ENCODE measurements around the gene ABHD16B.

The ABHD16B gene

GRCh38 chr20:63896264-63897105, 35.2 kb downstream of the ABHD16B start:
- CTCF ChIA-PET: interaction anchor here (1.1 to 1.3 kb wide), 2 partner anchors 77 to 84 kb away, joined by 3 read pairs; no protein-coding TSS in a partner anchor
- POLR2A ChIA-PET: interaction anchor here (1.0 to 1.6 kb wide), 3 partner anchors 10 to 32 kb away, joined by 3 to 7 read pairs (median 3); partner anchors contain the start of gene TPD52L2
- no peak for DNase-seq (ENCODE audit: extremely low spot score)
- no peak for TF ChIP-seq TARDBP (IDR thresholded peaks at IDR 0.05)
- TF ChIP-seq FOXA1 (IDR thresholded peaks at IDR 0.05): no peak
- no peak for TF ChIP-seq FOXK2 (IDR thresholded peaks at IDR 0.05)
- TF ChIP-seq CTBP1 (IDR thresholded peaks at IDR 0.05; ENCODE audit: borderline replicate concordance): no peak
- no peak for TF ChIP-seq HDGF (IDR thresholded peaks at IDR 0.05; ENCODE audit: borderline replicate concordance)
- TF ChIP-seq NFRKB (IDR thresholded peaks at IDR 0.05): no peak
- TF ChIP-seq BHLHE40 (IDR thresholded peaks at IDR 0.05; ENCODE audit: borderline replicate concordance): no peak
- TF ChIP-seq ARNT (IDR thresholded peaks at IDR 0.05): no peak
- no peak for TF ChIP-seq ZNF384 (IDR thresholded peaks at IDR 0.05)
- no peak for TF ChIP-seq LEF1 (IDR thresholded peaks at IDR 0.05; ENCODE audit: borderline replicate concordance)
- TF ChIP-seq FOXM1 (IDR thresholded peaks at IDR 0.05; ENCODE audit: borderline replicate concordance): no peak
- TF ChIP-seq SUZ12 (IDR thresholded peaks at IDR 0.05): no peak
- TF ChIP-seq L3MBTL2 (conservative IDR thresholded peaks at IDR 0.05): no peak

GRCh38 chr20:63897978-63898561, 36.8 kb downstream of the ABHD16B start:
- no peak for DNase-seq (ENCODE audit: extremely low spot score)
- POLR2A ChIA-PET: no interaction called here
- TF ChIP-seq BHLHE40 (IDR thresholded peaks at IDR 0.05; ENCODE audit: borderline replicate concordance) (no peak), ARNT (IDR thresholded peaks at IDR 0.05) (no peak), FOXM1 (IDR thresholded peaks at IDR 0.05; ENCODE audit: borderline replicate concordance) (no peak), FOXK2 (IDR thresholded peaks at IDR 0.05) (no peak), LEF1 (IDR thresholded peaks at IDR 0.05; ENCODE audit: borderline replicate concordance) (no peak), L3MBTL2 (conservative IDR thresholded peaks at IDR 0.05) (no peak), TARDBP (IDR thresholded peaks at IDR 0.05) (no peak), ELF4 (IDR thresholded peaks at IDR 0.05) (no peak), SUZ12 (IDR thresholded peaks at IDR 0.05) (no peak), ZNF384 (IDR thresholded peaks at IDR 0.05) (no peak), HDGF (IDR thresholded peaks at IDR 0.05; ENCODE audit: borderline replicate concordance) (no peak), SP1 (IDR thresholded peaks at IDR 0.05) (no peak), FOXA1 (IDR thresholded peaks at IDR 0.05) (no peak), CTBP1 (IDR thresholded peaks at IDR 0.05; ENCODE audit: borderline replicate concordance) (no peak), NFRKB (IDR thresholded peaks at IDR 0.05) (no peak), PKNOX1 (IDR thresholded peaks at IDR 0.05) (no peak)
- CTCF ChIA-PET: no interaction called here

GRCh38 chr20:63898882-63899558, 37.7 kb downstream of the ABHD16B start:
- ChIA-PET POLR2A (no interaction called here), CTCF (no interaction called here)
- DNase-seq (ENCODE audit: extremely low spot score): no peak
- TF ChIP-seq TARDBP (IDR thresholded peaks at IDR 0.05) (no peak), PKNOX1 (IDR thresholded peaks at IDR 0.05) (no peak), FOXK2 (IDR thresholded peaks at IDR 0.05) (no peak), SUZ12 (IDR thresholded peaks at IDR 0.05) (no peak), FOXM1 (IDR thresholded peaks at IDR 0.05; ENCODE audit: borderline replicate concordance) (no peak), HDGF (IDR thresholded peaks at IDR 0.05; ENCODE audit: borderline replicate concordance) (no peak), ARNT (IDR thresholded peaks at IDR 0.05) (no peak), ELF4 (IDR thresholded peaks at IDR 0.05) (no peak), LEF1 (IDR thresholded peaks at IDR 0.05; ENCODE audit: borderline replicate concordance) (no peak), ZNF384 (IDR thresholded peaks at IDR 0.05) (no peak)

GRCh38 chr20:63900413-63900812, 39.1 kb downstream of the ABHD16B start:
- no peak for TF ChIP-seq NFRKB (IDR thresholded peaks at IDR 0.05)
- no peak for TF ChIP-seq ZNF384 (IDR thresholded peaks at IDR 0.05)
- TF ChIP-seq L3MBTL2 (conservative IDR thresholded peaks at IDR 0.05): no peak
- no peak for TF ChIP-seq CTBP1 (IDR thresholded peaks at IDR 0.05; ENCODE audit: borderline replicate concordance)
- no peak for TF ChIP-seq FOXK2 (IDR thresholded peaks at IDR 0.05)
- no peak for TF ChIP-seq TARDBP (IDR thresholded peaks at IDR 0.05)
- TF ChIP-seq ARNT (IDR thresholded peaks at IDR 0.05): no peak
- TF ChIP-seq SUZ12 (IDR thresholded peaks at IDR 0.05): no peak
- no peak for TF ChIP-seq BHLHE40 (IDR thresholded peaks at IDR 0.05; ENCODE audit: borderline replicate concordance)
- TF ChIP-seq SP1 (IDR thresholded peaks at IDR 0.05): no peak
- TF ChIP-seq LEF1 (IDR thresholded peaks at IDR 0.05; ENCODE audit: borderline replicate concordance): no peak
- TF ChIP-seq HDGF (IDR thresholded peaks at IDR 0.05; ENCODE audit: borderline replicate concordance): no peak
- no peak for TF ChIP-seq ELF4 (IDR thresholded peaks at IDR 0.05)
- no peak for TF ChIP-seq FOXA1 (IDR thresholded peaks at IDR 0.05)
- no peak for TF ChIP-seq PKNOX1 (IDR thresholded peaks at IDR 0.05)
- no peak for TF ChIP-seq FOXM1 (IDR thresholded peaks at IDR 0.05; ENCODE audit: borderline replicate concordance)
- POLR2A ChIA-PET: no interaction called here
- CTCF ChIA-PET: no interaction called here
- DNase-seq (ENCODE audit: extremely low spot score): no peak
